Small intestine (tissue), 7 donors: Measurements from ENCODE around the gene TTLL8. TPM values are rescaled to one million over a fixed set of nuclear protein-coding genes. Genes with fewer than 3 reads are reported as not detected.

Experiments
- DNase-seq, 2 donors: peaks; one replicate each; pipeline versions ENCODE4 v3.0.0 to v3.0.0-alpha.2; 2013
- FAIRE-seq: peaks from 2 replicates; lab custom pipeline; 2012; peaks lifted over from hg19 to GRCh38; lab: Jason Lieb, UNC
- H3K27ac ChIP-seq, 3 donors: one replicate each; pipeline ENCODE4 v1.5.1; 2013; ENCODE audit warnings: low read length in 2 of 3, mild to moderate bottlenecking in 2 of 3, control low read depth in 1 of 3, inconsistent platforms in 1 of 3, low read depth in 1 of 3, moderate library complexity in 1 of 3
- H3K27me3 ChIP-seq, 3 donors: one replicate each; pipeline ENCODE4 v1.6.1; 2013; ENCODE audit warnings: low read length in 3 of 3, inconsistent platforms in 1 of 3; ENCODE audit not compliant: control insufficient read depth in 3 of 3, insufficient read depth in 3 of 3
- H3K36me3 ChIP-seq, 3 donors: one replicate each; pipeline ENCODE4 v1.6.1; 2013; ENCODE audit warnings: low read length in 3 of 3, inconsistent platforms in 1 of 3, low read depth in 1 of 3, mild to moderate bottlenecking in 1 of 3, moderate library complexity in 1 of 3; ENCODE audit not compliant: control insufficient read depth in 3 of 3, insufficient read depth in 2 of 3
- H3K4me1 ChIP-seq, 3 donors: one replicate each; pipeline ENCODE4 v1.6.1; 2013; ENCODE audit warnings: low read length in 2 of 3, inconsistent platforms in 1 of 3, low read depth in 1 of 3, mild to moderate bottlenecking in 1 of 3, moderate library complexity in 1 of 3; ENCODE audit not compliant: control insufficient read depth in 3 of 3, insufficient read depth in 2 of 3
- H3K4me3 ChIP-seq, 3 donors: one replicate each; pipeline ENCODE4 v1.5.1; 2013; ENCODE audit warnings: low read length in 3 of 3, control low read depth in 1 of 3, inconsistent platforms in 1 of 3, low read depth in 1 of 3, mild to moderate bottlenecking in 1 of 3, moderate library complexity in 1 of 3
- H3K9me3 ChIP-seq, 2 donors: one replicate each; pipeline ENCODE4 v1.6.1; 2013; ENCODE audit warnings: low read depth in 1 of 2, low read length in 1 of 2; ENCODE audit not compliant: control insufficient read depth in 2 of 2, insufficient read depth in 1 of 2
- WGBS, 3 donors: extraction: QIAGEN DNeasy Blood & Tissue Kit; methylation state at CpG; one replicate each; pipeline ENCODE4 v1.1.7; 2013; 5-methylcytosine and 5-hydroxymethylcytosine counted together
- polyA plus RNA-seq, 4 donors: library from polyadenylated mRNA; stranded (reverse) in 3 of 4; unstranded in 1 of 4; fragments of 200-250 nt in 3 of 4; fragments of 120-200 nt in 1 of 4; gene quantifications; one replicate each; pipeline versions ENCODE4 v1.2.1 to v1.2.3, GENCODE V29; 2013
- donor health status: healthy with polysubstance abuse.
- donor health status: control.
- donor health status: control.
- donor health status: Bipolar disorder and iron deficiency.
- donor health status: healthy.

The TTLL8 gene
- polyA plus RNA-seq, 4 donors = not detected

GRCh38 chr22:50002791-50003190, 55.3 kb downstream of the TTLL8 start:
- peaks cover 2 to 12% (median 2%) of the 10 kb centered on the region in 3 donors for H3K4me1 ChIP-seq
- no peak overlapping the region for H3K4me3 ChIP-seq
- H3K27ac ChIP-seq = no peak overlapping the region
- no peaks in the 10 kb centered on the region for H3K9me3 ChIP-seq
- FAIRE-seq (no peak), DNase-seq (no peak)
- peaks cover 0 to 7% (median 0%) of the 10 kb centered on the region in 3 donors for H3K27me3 ChIP-seq
- WGBS, 3 donors = 63 to 76% (median 68%) methylated on average over 7 of the region's 7 CpGs
- no peaks in the 10 kb centered on the region for H3K36me3 ChIP-seq

- Histone ChIP-seq H3K9me3 (no peaks in the 10 kb centered on the region), H3K36me3 (no peaks in the 10 kb centered on the region), H3K27ac (no peak overlapping the region), H3K27me3 (peaks cover 0 to 7% (median 0%) of the 10 kb centered on the region in 3 donors), H3K4me1 (peaks cover 2 to 16% (median 5%) of the 10 kb centered on the region in 3 donors), H3K4me3 (no peak overlapping the region)
- FAIRE-seq = no peak
- 62 to 74% (median 64%) methylated on average over 14 to 16 of the region's 16 CpGs for WGBS, 3 donors
- DNase-seq = no peak
These were observed 56.5 kb downstream of the TTLL8 start for GRCh38 chr22:50001388-50002231.

GRCh38 chr22:50000587-50001387, 57.3 kb downstream of the TTLL8 start:
- DNase-seq (no peak), FAIRE-seq (no peak)
- Histone ChIP-seq H3K27me3 (peaks cover 0 to 7% (median 0%) of the 10 kb centered on the region in 3 donors), H3K9me3 (no peaks in the 10 kb centered on the region), H3K27ac (no peak overlapping the region), H3K4me3 (no peak overlapping the region), H3K4me1 (peaks cover under 1 to 16% (median 4%) of the 10 kb centered on the region in 3 donors), H3K36me3 (no peaks in the 10 kb centered on the region)
- WGBS, 3 donors = 80 to 87% (median 82%) methylated on average over 28 to 32 of the region's 32 CpGs

GRCh38 chr22:49999946-50000586, 58.0 kb downstream of the TTLL8 start:
- Histone ChIP-seq H3K36me3 (no peaks in the 10 kb centered on the region), H3K27ac (no peak overlapping the region), H3K27me3 (peaks cover 0 to 7% (median 0%) of the 10 kb centered on the region in 3 donors), H3K9me3 (no peaks in the 10 kb centered on the region), H3K4me1 (peaks cover 0 to 21% (median 10%) of the 10 kb centered on the region in 3 donors), H3K4me3 (peak overlapping the region in 2 of 3 donors; percentile 21 to 54)
- 38 to 56% (median 46%) methylated on average over 40 to 41 of the region's 41 CpGs for WGBS, 3 donors
- DNase-seq = no peak
- no peak for FAIRE-seq

- Histone ChIP-seq H3K4me1 (peaks cover 0 to 23% (median 10%) of the 10 kb centered on the region in 3 donors), H3K9me3 (no peaks in the 10 kb centered on the region), H3K27me3 (peaks cover 0 to 7% (median 0%) of the 10 kb centered on the region in 3 donors), H3K4me3 (peak overlapping the region in 2 of 3 donors; percentile 21 to 54), H3K27ac (no peak overlapping the region), H3K36me3 (no peaks in the 10 kb centered on the region)
- DNase-seq (peak in 1 of 2 donors; percentile 49), FAIRE-seq (no peak)
- 16 to 27% (median 27%) methylated on average over 29 to 62 of the region's 70 CpGs for WGBS, 3 donors
These were observed 58.8 kb downstream of the TTLL8 start for GRCh38 chr22:49999063-49999945.

- Histone ChIP-seq H3K27ac (no peak overlapping the region), H3K4me3 (no peak overlapping the region), H3K27me3 (peaks cover 0 to 7% (median 0%) of the 10 kb centered on the region in 3 donors), H3K4me1 (peaks cover 0 to 23% (median 10%) of the 10 kb centered on the region in 3 donors), H3K36me3 (no peaks in the 10 kb centered on the region), H3K9me3 (no peaks in the 10 kb centered on the region)
- FAIRE-seq (no peak), DNase-seq (no peak)
- 89 to 93% (median 91%) methylated on average over 10 to 14 of the region's 14 CpGs for WGBS, 3 donors
These were observed 59.4 kb downstream of the TTLL8 start for GRCh38 chr22:49998718-49999062.

- Histone ChIP-seq H3K27me3 (peaks cover 0 to 7% (median 0%) of the 10 kb centered on the region in 3 donors), H3K4me1 (peaks cover 0 to 23% (median 10%) of the 10 kb centered on the region in 3 donors), H3K27ac (peak overlapping the region in 1 of 3 donors; percentile 69), H3K4me3 (no peak overlapping the region), H3K36me3 (no peaks in the 10 kb centered on the region), H3K9me3 (no peaks in the 10 kb centered on the region)
- WGBS, 3 donors = 89 to 94% (median 92%) methylated on average over 20 to 21 of the region's 21 CpGs
- DNase-seq = no peak
- no peak for FAIRE-seq
These were observed 60.0 kb downstream of the TTLL8 start for GRCh38 chr22:49997932-49998717.
